GM21367 (cell line): Measurements from ENCODE around the gene IRF3.
A peak's percentile ranks its signal among the peaks of the same experiment; 100 is the strongest.

Experiments used
- ATAC-seq: cut with Tn5 transposase; IDR thresholded peaks from one replicate; pipeline ENCODE4 v1.9.1; 2021; ENCODE audit not compliant: unreplicated experiment

The IRF3 gene

GRCh38 chr19:49665351-49666119 is at the start of gene IRF3, which contains the start of gene BCL2L12:
TSS of gene IRF3 (minus strand) at chr19:49665857. CDS start at chr19:49664838, 1,019 bp downstream.
TSS of gene BCL2L12 (plus strand) at chr19:49665933. CDS start at chr19:49666693, 760 bp downstream.
- ATAC-seq, result peak; percentile 59

- no peak for ATAC-seq
Observed at GRCh38 chr19:49713236-49713845, 47.7 kb upstream of the IRF3 start.

- no peak for ATAC-seq
Observed at GRCh38 chr19:49712397-49712859, 46.8 kb upstream of the IRF3 start.

- ATAC-seq, result no peak
Observed at GRCh38 chr19:49710372-49710951, 44.8 kb upstream of the IRF3 start.

GRCh38 chr19:49705919-49706318 is 40.3 kb upstream of the IRF3 start:
- no peak for ATAC-seq

DNA sequence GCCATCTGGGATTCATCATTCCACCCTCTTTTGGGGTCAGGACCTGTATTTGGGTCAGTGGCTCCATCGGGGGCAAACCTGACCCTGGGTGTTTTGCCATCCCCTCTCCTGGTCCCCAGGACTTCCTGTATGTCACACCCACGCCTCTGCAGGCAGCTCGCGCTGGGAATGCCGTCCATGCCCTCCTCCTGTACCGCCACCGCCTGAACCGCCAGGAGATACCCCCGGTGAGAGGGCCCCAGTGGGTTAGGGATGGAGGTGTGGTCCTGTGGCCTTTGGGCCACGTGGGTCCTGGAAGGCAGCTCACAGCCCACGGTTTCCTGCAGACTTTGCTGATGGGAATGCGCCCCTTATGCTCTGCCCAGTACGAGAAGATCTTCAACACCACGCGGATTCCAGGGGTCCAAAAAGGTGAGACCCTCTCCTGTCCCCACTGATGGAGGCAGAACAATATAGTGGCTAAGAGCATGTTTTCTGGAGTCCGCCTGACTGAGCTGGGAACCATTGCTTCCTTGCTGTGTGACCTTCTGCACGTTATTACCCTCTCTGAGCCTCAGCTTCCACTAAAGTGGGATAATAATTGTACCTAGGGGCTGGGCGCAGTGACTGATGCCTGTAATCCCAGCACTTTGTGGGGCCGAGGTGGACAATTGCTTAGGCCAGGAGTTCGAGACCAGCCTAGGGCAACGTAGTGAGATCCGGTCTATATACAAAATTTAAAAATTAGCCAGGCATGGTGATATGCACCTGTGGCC is 39.4 kb upstream of the IRF3 start:
- no peak for ATAC-seq

- no peak for ATAC-seq
Observed at GRCh38 chr19:49701271-49701786, 35.7 kb upstream of the IRF3 start.

DNA sequence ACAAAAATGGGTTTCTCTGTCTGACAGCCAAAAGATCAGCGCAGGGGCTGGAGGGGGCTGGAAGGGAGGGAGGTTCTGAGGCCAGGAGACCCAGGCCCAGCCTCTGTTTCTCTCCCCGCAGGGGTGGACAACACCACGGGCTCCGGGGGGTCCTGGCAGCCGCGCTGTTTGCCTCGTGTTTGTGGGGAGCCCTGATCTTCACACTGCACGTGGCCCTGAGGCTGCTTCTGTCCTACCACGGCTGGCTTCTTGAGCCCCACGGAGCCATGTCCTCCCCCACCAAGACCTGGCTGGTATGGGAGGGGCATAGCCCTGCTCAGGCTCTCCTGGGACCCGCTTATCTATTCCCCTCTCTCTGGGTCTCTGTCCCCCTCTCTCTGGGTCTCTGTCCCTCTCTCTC is 34.9 kb upstream of the IRF3 start:
- ATAC-seq, result no peak

- ATAC-seq, result no peak
Observed at GRCh38 chr19:49699364-49699763, 33.7 kb upstream of the IRF3 start.

DNA sequence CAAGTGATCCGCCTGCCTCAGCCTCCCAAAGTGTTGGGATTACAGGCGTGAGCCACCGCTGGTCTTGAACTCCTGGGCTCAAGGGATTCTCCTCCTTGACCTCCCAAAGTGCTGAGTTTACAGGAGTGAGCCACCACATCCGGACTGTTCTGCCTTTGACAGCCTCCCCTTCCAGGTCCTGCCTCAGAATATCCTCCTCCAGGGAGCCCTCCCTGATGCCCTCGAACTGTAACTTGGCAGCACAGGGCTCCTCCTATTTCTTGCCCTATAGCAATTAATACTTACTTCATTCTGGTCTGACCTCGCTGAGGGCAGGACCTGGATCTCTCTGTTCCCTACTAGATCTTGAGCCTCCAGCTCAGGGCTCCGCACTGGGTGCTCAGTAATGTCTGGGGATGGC is 31.2 kb upstream of the IRF3 start:
- ATAC-seq, result no peak

GRCh38 chr19:49696115-49696514 is 30.5 kb upstream of the IRF3 start:
- no peak for ATAC-seq

GRCh38 chr19:49692147-49692506 is 26.5 kb upstream of the IRF3 start:
- ATAC-seq, result no peak

GRCh38 chr19:49691243-49692146 is 25.8 kb upstream of the IRF3 start:
- ATAC-seq, result no peak

GRCh38 chr19:49690656-49691242 is 25.1 kb upstream of the IRF3 start, which contains the start of gene CPT1C:
TSS of gene CPT1C (plus strand) at chr19:49691116. CDS start at chr19:49692253, 1,137 bp downstream.
- ATAC-seq, result no peak

DNA sequence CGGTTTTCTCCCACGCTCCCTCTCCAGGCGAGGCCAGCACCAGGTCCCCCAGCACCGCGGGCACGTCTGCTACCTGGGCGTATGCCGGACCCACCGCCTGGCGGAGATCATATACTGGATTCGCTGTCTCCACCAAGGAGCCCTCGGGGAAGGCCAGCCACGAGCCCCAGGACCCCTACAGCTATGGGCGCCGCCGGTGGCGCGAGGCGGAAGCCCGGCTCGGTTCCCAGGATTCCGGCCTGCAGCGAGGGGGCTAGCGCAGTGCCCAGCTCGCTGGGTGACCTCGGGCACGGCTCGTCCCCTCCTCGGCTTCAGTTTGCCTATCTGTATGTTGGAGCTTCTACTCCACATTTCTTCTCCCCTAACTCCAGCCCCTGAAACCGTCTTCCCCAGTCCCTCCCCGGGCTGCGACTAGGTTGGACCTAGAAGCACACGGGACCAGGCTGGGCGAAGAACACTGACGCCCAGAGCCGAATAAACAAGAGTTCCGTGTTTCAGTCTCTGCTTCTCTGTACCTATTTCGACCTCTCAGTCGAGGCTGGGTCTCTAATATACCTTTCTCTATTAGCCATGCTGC is 24.5 kb upstream of the IRF3 start:
- ATAC-seq, result no peak

DNA sequence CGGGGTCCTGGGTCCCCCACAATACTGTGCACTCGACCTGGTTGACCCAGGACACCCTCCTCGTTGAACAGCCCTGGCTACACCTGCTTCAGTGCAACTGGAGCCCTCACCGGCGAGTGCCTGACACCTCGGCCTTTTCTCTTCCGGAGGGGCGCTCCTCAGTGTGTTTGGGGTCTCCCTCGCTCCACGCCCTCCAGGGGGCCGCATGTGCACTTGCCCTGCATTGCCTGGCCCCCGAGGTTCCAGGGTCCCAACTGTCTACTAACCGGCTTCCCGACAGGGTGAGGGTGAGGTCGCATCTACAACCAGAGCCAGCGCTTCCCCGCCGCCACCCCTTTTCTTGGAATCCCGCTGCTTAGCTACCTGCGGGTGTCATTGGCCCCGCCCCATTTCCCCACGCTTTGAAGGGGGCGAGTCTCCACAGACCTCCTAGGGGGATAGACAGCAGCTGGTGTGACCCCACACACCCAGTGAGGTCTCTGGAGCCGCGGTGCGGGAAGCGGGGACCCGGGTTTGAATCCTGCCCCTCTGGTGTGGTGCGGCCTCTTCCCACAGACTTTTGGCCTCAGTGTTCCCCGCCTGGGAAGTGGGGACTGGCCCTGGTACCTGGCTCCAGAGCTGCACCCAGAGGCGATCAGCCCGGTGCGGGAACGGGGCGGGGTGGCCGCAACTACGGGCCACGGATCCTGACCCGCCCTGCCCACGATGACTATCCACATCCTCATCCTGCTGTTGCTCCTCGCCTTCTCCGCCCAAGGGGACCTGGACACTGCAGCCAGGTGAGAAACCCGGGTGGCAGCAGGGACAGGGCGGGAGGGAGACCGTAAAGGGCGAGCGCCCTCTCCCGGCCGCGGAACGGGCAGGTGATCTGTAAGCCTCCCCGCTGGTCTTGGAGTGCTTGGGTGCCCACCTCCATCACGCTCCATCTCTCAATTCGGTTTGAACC is 23.7 kb upstream of the IRF3 start, which contains the start of gene ADM5:
ADM5 (plus strand) TSS at position 462 of the 946 bp plus-strand sequence; CDS start at position 706, 244 bp downstream.
- no peak for ATAC-seq

DNA sequence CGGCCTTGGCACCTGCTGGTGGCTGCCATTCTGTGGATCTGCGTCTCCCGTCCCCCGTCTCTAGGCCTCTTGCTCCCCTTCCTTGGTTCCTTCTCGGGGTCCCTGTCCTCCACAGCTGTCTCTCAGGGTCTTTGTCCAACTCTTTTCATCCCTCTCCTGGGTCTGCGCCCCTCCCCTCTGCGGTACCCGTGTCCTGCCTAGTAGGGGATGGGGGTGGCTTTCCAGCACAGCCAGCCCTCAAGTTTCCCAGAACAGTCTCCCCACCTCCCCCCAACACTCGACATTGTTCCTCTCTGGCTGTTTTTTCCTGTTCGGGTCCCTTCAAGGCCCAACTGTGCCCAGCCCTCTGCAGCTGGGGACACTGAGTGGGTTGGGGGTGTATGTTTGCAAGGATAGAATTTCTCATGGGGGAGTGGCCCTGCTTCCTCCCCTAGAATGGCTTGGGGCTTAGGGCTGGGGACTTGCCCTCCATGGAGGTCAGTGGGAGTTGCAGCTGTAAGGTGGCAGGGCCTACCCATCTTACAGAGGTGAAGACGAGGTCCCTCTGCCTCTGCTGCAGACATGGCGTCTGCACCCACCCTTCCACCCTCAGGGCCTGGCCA is 23.0 kb upstream of the IRF3 start:
- no peak for ATAC-seq
